GM12878 (cell line): ENCODE measurements around the gene REV3L. TPM values are rescaled to one million over a fixed set of nuclear protein-coding genes. Genes with fewer than 3 reads are reported as not detected.
A peak's percentile ranks its signal among the peaks of the same experiment; 100 is the strongest.

ENCODE experiments used
- CHD4 ChIP-seq: fragments of 200-600 bp; sonication (generic); IDR thresholded peaks from 2 replicates; pipeline ENCODE4 v1.6.1; 2016; ENCODE audit warnings: mild to moderate bottlenecking
- CREB1 ChIP-seq: IDR thresholded peaks from 2 replicates; pipeline ENCODE4 v1.6.1; 2012; ENCODE audit warnings: low read depth, mild to moderate bottlenecking, inconsistent platforms
- DPF2 ChIP-seq: fragments of 450-650 bp; IDR thresholded peaks from 2 replicates; pipeline ENCODE4 v1.6.1; 2017; ENCODE audit warnings: mild to moderate bottlenecking
- FOXK2 ChIP-seq: fragments of 450-650 bp; IDR thresholded peaks from 2 replicates; pipeline ENCODE4 v1.6.1; 2017; ENCODE audit warnings: mild to moderate bottlenecking, moderate library complexity
- HDGF ChIP-seq: fragments of 450-650 bp; IDR thresholded peaks from 2 replicates; pipeline ENCODE4 v1.6.1; 2016; ENCODE audit warnings: antibody characterized with exemption
- KDM1A ChIP-seq: fragments of 200-600 bp; sonication (generic); IDR thresholded peaks from 2 replicates; pipeline ENCODE4 v1.6.1; 2016; ENCODE audit warnings: borderline replicate concordance
- MEF2B ChIP-seq: fragments of 450-650 bp; IDR thresholded peaks from 2 replicates; pipeline ENCODE4 v1.6.1; 2018; ENCODE audit warnings: mild to moderate bottlenecking, moderate library complexity; ENCODE audit not compliant: partially characterized antibody, poor library complexity, severe bottlenecking
- RAD21 ChIP-seq: IDR thresholded peaks from 2 replicates; pipeline ENCODE4 v1.6.1; 2011; ENCODE audit warnings: mild to moderate bottlenecking, low read depth, low read length, moderate library complexity; ENCODE audit not compliant: insufficient read depth
- RAD51 ChIP-seq: fragments of 450-650 bp; IDR thresholded peaks from 2 replicates; pipeline ENCODE4 v1.6.1; 2016; ENCODE audit warnings: moderate library complexity, mild to moderate bottlenecking, inconsistent platforms
- SIN3A ChIP-seq: IDR thresholded peaks from 2 replicates; pipeline ENCODE4 v1.6.1; 2012; ENCODE audit warnings: low read depth, low read length, improper control_type of control experiment
- SMAD1 ChIP-seq: fragments of 450-650 bp; IDR thresholded peaks from 2 replicates; pipeline ENCODE4 v1.6.1; 2018; ENCODE audit warnings: mild to moderate bottlenecking, low read depth; ENCODE audit not compliant: partially characterized antibody
- STAT1 ChIP-seq: fragments of 450-650 bp; conservative IDR thresholded peaks from 2 replicates; pipeline ENCODE4 v1.6.1; 2014; ENCODE audit warnings: antibody characterized with exemption, mild to moderate bottlenecking
- SUPT20H ChIP-seq: IDR thresholded peaks from 2 replicates; pipeline ENCODE4 v1.6.1; 2011; ENCODE audit warnings: low read depth, mild to moderate bottlenecking, low read length, moderate library complexity, borderline replicate concordance; ENCODE audit not compliant: control insufficient read depth
- ZSCAN29 ChIP-seq: fragments of 450-650 bp; IDR thresholded peaks from 2 replicates; pipeline ENCODE4 v1.6.1; 2017; ENCODE audit warnings: mild to moderate bottlenecking, moderate library complexity
- polyA plus RNA-seq, 11 experiments: library from polyadenylated mRNA; depleted of rRNA in 4 of 11; unstranded in 6 of 11; stranded (reverse) in 5 of 11; fragments of >200 nt; fragmentation: Nextera tagmentation in 4 of 11; fragmentation: Illumina TruSeq in 1 of 11; extraction: Ambion mirVana in 4 of 11; extraction: Trizol in 1 of 11; gene quantifications; 1 replicate in 1 of 11; 2 replicates in 10 of 11; pipeline versions ENCODE4 v1.2.1 to v1.2.3, GENCODE V29; 2011 to 2016; ENCODE audit warnings: inconsistent platforms in 2 of 11, missing spikeins in 2 of 11, low read depth in 1 of 11
- total RNA-seq, 4 experiments: library from RNA; depleted of rRNA in 3 of 4; stranded (reverse); fragments of >200 nt in 3 of 4; fragmentation: Illumina TruSeq in 1 of 4; extraction: Trizol in 1 of 4; gene quantifications; 2 replicates each; pipeline versions ENCODE4 v1.2.1 to v1.2.3, GENCODE V29; 2013 to 2021
- TF ChIP-seq, protein P1 (sequence below): fragments of 450-650 bp; formaldehyde crosslinking; IDR thresholded peaks from 2 replicates; pipeline ENCODE4 v1.4.0; 2020; ENCODE audit warnings: mild to moderate bottlenecking, moderate library complexity
- TF ChIP-seq, protein P2 (sequence below): IDR thresholded peaks from 2 replicates; pipeline ENCODE4 v1.6.1; 2011; ENCODE audit warnings: borderline replicate concordance, low read depth, mild to moderate bottlenecking, moderate library complexity, mixed read lengths, low read length; ENCODE audit not compliant: insufficient read depth; ENCODE audit errors: extremely low read length
- TF ChIP-seq, protein P3 (sequence below): IDR thresholded peaks from 2 replicates; pipeline ENCODE4 v1.6.1; 2011; ENCODE audit warnings: low read depth, low read length, improper control_type of control experiment, borderline replicate concordance
- TF ChIP-seq, protein P4 (sequence below): fragments of 450-650 bp; conservative IDR thresholded peaks from 2 replicates; pipeline ENCODE4 v1.6.1; 2017; ENCODE audit warnings: mild to moderate bottlenecking, moderate library complexity

Gene REV3L
- total and polyA plus RNA-seq, 10 of the 15 experiments (the other 5 are each of a cell fraction or from before 2014, with no cell fraction given) = 7.6 to 33.6 (median 21.5) TPM

DNA sequence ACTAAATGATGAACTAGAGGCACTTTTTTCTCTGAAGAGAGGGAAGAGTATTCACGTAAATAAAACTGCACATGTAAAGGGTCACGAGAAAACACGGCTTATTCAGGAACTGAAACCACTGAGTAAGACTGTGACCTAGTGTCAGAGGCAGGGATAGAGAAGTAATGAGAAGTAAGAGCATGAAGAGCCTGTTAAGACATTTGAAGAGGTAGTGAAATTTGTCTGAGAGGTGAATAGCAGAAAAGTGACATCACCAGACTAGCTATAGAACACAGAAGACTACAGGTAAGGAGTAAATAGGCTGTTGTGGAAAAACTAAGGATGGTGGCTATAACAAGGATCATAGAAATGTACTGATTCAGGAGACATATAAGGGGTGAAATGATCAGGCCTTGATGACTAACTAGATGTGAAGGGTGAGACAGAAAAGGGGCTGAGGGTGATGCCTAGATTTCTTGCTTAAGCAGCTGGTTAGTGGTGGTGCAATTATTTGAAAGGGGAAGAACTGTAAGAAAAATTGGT is 76.8 kb downstream of the REV3L start (continued):
- TF ChIP-seq, protein P1, sequence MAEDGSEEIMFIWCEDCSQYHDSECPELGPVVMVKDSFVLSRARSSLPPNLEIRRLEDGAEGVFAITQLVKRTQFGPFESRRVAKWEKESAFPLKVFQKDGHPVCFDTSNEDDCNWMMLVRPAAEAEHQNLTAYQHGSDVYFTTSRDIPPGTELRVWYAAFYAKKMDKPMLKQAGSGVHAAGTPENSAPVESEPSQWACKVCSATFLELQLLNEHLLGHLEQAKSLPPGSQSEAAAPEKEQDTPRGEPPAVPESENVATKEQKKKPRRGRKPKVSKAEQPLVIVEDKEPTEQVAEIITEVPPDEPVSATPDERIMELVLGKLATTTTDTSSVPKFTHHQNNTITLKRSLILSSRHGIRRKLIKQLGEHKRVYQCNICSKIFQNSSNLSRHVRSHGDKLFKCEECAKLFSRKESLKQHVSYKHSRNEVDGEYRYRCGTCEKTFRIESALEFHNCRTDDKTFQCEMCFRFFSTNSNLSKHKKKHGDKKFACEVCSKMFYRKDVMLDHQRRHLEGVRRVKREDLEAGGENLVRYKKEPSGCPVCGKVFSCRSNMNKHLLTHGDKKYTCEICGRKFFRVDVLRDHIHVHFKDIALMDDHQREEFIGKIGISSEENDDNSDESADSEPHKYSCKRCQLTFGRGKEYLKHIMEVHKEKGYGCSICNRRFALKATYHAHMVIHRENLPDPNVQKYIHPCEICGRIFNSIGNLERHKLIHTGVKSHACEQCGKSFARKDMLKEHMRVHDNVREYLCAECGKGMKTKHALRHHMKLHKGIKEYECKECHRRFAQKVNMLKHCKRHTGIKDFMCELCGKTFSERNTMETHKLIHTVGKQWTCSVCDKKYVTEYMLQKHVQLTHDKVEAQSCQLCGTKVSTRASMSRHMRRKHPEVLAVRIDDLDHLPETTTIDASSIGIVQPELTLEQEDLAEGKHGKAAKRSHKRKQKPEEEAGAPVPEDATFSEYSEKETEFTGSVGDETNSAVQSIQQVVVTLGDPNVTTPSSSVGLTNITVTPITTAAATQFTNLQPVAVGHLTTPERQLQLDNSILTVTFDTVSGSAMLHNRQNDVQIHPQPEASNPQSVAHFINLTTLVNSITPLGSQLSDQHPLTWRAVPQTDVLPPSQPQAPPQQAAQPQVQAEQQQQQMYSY (CRISPR knock-in tag) = no peak
- no peak for TF ChIP-seq ZSCAN29
- peak; percentile 89 for TF ChIP-seq SMAD1
- TF ChIP-seq, protein P2, sequence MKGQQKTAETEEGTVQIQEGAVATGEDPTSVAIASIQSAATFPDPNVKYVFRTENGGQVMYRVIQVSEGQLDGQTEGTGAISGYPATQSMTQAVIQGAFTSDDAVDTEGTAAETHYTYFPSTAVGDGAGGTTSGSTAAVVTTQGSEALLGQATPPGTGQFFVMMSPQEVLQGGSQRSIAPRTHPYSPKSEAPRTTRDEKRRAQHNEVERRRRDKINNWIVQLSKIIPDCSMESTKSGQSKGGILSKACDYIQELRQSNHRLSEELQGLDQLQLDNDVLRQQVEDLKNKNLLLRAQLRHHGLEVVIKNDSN = no peak
- TF ChIP-seq FOXK2 = no peak
- peak; percentile 45; the same call in 1 of the 2 replicates for TF ChIP-seq RAD51
- no peak for TF ChIP-seq KDM1A
- TF ChIP-seq, protein P3, sequence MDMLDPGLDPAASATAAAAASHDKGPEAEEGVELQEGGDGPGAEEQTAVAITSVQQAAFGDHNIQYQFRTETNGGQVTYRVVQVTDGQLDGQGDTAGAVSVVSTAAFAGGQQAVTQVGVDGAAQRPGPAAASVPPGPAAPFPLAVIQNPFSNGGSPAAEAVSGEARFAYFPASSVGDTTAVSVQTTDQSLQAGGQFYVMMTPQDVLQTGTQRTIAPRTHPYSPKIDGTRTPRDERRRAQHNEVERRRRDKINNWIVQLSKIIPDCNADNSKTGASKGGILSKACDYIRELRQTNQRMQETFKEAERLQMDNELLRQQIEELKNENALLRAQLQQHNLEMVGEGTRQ = no peak
- TF ChIP-seq SIN3A = no peak
- peak; percentile 76 for TF ChIP-seq CREB1
- TF ChIP-seq RAD21 = peak; percentile 37; the same call in 1 of the 2 replicates
- TF ChIP-seq CHD4 = no peak
- TF ChIP-seq HDGF = peak; percentile 84
- TF ChIP-seq MEF2B = peak; percentile 72
- TF ChIP-seq, protein P4, sequence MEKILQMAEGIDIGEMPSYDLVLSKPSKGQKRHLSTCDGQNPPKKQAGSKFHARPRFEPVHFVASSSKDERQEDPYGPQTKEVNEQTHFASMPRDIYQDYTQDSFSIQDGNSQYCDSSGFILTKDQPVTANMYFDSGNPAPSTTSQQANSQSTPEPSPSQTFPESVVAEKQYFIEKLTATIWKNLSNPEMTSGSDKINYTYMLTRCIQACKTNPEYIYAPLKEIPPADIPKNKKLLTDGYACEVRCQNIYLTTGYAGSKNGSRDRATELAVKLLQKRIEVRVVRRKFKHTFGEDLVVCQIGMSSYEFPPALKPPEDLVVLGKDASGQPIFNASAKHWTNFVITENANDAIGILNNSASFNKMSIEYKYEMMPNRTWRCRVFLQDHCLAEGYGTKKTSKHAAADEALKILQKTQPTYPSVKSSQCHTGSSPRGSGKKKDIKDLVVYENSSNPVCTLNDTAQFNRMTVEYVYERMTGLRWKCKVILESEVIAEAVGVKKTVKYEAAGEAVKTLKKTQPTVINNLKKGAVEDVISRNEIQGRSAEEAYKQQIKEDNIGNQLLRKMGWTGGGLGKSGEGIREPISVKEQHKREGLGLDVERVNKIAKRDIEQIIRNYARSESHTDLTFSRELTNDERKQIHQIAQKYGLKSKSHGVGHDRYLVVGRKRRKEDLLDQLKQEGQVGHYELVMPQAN = no peak
- TF ChIP-seq SUPT20H = no peak
- TF ChIP-seq DPF2 = peak; percentile 99
- no peak for TF ChIP-seq STAT1
